Fibroblast of mammary gland (primary cell): ENCODE measurements around the gene TARS1.
"Not testable (repeated sequence)": the region's sequence is repeated elsewhere in the genome, so short reads cannot be mapped to it uniquely, and the experiment has no call there.

ENCODE experiments used
- DNase-seq: peaks from one replicate; pipeline ENCODE4 v3.0.0-alpha.2; 2010; ENCODE audit warnings: low read depth
- H3K4me3 ChIP-seq: 2 replicates; pipeline ENCODE4 v1.5.1; 2011; ENCODE audit warnings: low read depth, mild to moderate bottlenecking, low read length, moderate library complexity; ENCODE audit not compliant: control insufficient read depth
- TF ChIP-seq, protein P1 (sequence below): conservative IDR thresholded peaks from 2 replicates; pipeline ENCODE4 v1.5.1; 2011; ENCODE audit warnings: low read depth, low read length, inconsistent platforms; ENCODE audit not compliant: control insufficient read depth, insufficient read depth

TARS1 gene

DNA sequence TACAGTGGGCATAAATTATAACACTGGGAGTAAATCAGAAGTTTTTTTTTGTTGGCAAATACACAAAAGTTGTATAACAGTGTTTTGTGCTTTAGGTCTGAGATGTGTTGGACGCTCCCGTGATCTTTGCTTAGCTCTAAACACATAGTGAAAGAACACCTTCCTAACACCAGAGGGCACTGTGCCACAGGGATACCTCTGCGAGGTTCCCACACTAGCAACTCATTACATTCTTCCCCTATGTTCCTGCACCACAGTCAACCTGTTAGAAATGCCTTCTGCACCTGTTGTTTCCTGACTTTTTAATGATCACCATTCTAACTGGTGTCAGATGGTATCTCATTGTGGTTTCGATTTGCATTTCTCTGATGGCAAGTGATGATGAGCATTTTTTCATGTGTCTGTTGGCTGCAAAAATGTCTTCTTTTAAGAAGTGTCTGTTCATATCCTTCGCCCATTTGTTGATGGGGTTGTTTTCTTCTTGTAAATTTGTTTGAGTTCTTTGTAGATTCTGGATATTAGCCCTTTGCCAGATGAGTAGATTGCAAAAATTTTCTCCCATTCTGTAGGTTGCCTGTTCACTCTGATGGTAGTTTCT, 4.8 kb upstream of the TARS1 start:
- peak; percentile 79 for DNase-seq
- TF ChIP-seq, protein P1, sequence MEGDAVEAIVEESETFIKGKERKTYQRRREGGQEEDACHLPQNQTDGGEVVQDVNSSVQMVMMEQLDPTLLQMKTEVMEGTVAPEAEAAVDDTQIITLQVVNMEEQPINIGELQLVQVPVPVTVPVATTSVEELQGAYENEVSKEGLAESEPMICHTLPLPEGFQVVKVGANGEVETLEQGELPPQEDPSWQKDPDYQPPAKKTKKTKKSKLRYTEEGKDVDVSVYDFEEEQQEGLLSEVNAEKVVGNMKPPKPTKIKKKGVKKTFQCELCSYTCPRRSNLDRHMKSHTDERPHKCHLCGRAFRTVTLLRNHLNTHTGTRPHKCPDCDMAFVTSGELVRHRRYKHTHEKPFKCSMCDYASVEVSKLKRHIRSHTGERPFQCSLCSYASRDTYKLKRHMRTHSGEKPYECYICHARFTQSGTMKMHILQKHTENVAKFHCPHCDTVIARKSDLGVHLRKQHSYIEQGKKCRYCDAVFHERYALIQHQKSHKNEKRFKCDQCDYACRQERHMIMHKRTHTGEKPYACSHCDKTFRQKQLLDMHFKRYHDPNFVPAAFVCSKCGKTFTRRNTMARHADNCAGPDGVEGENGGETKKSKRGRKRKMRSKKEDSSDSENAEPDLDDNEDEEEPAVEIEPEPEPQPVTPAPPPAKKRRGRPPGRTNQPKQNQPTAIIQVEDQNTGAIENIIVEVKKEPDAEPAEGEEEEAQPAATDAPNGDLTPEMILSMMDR: peak; percentile 85
- not testable (repeated sequence) for H3K4me3 ChIP-seq

DNA sequence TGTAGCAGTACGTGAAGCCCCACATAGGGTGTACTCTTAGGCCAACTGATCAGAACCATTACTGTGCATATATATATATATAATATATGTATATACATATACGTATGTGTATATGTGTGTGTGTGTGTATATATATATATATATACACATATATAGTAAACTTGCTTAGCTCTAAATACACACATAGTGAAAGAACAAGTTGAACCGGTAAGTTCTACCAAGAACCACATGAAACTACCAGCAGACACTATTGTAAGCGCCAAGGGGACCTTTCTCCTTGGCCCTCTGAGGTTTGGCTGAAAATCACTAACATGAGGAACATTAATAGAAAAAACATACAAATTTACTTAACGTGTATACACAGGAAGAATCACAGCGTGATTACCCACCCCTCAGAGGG, 1.8 kb upstream of the TARS1 start:
- H3K4me3 ChIP-seq: peak overlapping the region; percentile 94
- no peak for DNase-seq
- TF ChIP-seq, protein P1: no peak

DNA sequence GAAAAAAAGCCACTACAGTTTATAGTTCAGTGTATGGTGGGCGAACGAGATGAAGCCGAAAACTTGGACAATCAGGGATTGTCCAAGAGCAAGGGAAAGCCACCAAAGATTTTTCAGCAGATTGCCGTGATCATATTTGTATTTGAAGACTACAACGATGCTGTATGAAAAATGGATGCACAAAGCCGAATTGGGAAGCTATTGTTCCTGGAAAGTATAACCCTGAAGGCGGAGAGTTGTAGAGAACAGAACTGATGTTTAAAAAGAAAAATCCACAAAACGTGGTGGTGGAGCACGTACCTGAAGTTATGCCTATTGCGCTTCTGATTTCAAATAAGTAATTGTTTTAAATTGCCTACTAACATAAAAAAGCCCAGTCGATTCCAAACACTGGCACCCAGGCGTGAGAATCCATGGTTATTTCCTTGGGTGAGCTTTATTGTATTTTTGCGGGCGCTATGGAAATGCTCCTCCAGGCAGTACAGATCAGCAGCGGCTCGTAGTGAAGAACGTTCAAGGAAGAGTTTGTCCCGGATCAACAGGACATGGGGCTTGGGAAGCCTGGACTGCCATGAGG, 772 bp upstream of the TARS1 start:
- DNase-seq: peak; percentile 37
- peak overlapping the region; percentile 94 for H3K4me3 ChIP-seq
- TF ChIP-seq, protein P1: no peak

DNA sequence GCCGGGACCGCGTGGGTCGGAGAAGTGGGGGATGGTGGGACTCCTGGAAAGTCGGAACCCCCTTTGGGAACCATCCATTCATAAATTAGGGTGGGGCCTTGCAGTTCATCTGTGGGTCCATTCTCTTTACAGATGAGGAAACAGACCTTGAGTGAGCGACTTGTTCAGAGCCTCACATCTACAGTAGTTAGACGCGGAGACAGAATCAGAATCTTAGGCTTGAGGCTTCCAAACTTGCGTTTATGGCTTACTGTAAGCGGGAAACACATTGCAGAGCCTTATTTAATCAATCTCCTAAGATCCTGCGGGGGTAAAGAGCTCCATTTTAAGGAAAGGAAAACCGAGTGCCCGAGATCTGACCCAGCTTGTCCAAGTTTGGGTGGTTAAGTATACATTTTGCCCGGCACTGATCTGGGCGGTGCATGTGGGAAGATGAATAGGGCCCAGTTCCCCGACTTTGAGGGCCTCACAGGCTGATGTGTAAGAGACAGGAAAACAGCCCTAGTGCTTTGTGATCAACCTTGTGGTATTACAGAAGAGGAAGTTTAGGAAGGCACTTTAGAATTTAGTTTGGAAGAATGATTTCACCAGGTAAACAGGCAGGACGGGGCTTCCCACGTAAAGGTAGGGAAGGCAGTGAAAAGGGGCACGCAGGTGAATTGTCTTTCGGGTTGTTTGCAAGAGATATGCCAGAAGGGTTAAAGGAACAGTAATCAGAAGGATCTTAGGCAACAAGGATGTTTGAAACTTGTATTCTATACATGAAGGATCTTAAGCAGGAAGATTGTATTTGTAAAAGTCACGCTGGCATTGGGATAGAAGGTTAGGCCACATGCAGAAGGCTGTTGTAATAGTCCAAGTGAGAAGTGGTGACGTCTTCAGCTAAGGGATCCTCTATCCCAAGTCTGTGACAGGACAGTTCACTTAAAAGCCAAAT, 744 bp downstream of the TARS1 start:
- DNase-seq: peak; percentile 76
- peak overlapping the region; percentile 94 for H3K4me3 ChIP-seq
- TF ChIP-seq, protein P1: no peak

DNA sequence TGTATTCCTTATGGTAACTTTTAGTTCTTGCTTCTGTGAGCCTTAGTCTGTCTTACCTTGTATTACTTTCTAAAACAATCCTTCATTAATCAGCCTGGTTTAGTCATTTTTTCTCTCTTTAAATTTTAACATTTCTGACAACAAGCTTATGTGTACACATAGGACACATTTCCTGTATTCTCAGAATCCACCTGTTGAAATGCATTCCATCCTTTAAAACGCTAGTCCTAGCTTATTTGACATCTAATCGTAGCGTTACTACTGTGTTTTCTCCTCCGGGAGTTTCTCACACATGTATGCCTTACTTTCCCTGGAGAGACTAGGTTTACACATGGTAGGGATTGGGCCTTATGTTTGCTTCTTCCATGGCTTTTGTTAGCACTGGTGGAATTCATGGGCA, 3.8 kb downstream of the TARS1 start:
- H3K4me3 ChIP-seq: no peak overlapping the region
- TF ChIP-seq, protein P1: no peak
- DNase-seq: no peak

DNA sequence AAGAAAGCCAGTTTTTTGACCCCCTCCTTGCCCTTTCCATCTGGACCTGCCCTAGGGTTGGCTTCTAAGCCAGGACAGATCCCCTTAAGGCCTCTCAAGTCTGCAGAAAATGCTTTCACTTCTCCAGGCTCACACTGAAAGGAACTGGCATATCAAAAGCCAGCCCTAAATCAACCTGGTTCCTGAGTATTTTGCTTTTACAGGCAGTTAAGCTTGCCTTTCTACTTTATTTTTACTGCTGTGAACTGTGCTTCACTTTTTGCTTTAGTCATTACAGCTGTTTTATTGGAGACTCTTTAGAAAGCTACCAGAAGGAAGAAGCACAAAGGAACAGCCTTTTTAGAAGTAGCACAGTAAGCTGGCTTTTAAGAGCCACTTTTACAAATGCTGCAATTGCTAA, 5.0 kb downstream of the TARS1 start:
- DNase-seq: no peak
- H3K4me3 ChIP-seq: no peak overlapping the region
- TF ChIP-seq, protein P1: no peak
